Thyroid gland (tissue), 4 donors: ENCODE results near the gene PFN1.

Experiments
- CTCF ChIP-seq, 6 experiments: fragments of 200-600 bp in 3 of 6; fragments of 450-650 bp in 3 of 6; sonication (generic) in 3 of 6; IDR thresholded peaks; one replicate each; pipeline ENCODE4 v1.5.1; 2016 to 2019; ENCODE audit warnings: antibody characterized with exemption in 6 of 6, mild to moderate bottlenecking in 2 of 6, inconsistent platforms in 1 of 6, moderate library complexity in 1 of 6
- POLR2A ChIP-seq, 2 donors: fragments of 450-650 bp; IDR thresholded peaks; one replicate each; pipeline ENCODE4 v1.6.1; 2017; ENCODE audit warnings: antibody characterized with exemption in 2 of 2, mild to moderate bottlenecking in 2 of 2, moderate library complexity in 1 of 2

DNA sequence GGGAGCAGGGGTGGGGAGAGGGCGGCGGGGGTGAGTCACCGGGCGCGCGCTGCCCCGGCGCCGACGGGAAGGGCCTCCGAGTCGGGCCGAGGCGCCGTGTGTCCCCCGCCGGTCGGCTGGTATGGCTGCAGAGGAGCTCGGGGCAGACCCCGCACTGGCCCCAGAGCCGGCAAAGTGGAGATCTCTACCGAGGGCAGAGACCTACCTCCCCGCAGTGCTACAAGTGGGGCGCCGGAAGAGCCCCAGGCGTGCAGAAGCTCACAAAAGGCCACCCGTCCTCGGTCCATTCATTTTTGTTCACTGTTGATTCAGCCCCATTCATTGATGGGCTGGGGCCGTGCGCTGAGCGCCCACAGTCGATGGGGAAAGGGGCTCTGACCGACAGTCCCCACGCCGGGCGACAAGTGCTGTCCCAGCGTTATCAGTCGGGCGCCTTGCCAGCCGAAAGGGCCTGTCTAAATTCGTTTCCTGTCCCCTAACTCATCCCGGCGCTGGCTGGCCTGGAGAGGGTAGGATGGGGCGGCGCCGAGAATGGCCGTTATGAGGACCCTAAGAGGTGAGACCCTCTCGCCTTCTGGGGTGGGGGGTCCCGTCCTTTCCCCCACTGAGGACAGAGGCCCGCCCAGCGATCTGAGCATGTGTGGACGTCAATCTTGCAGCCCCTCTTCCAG lies 1.9 kb upstream of the PFN1 start:
- no peak for TF ChIP-seq CTCF (IDR thresholded peaks at IDR 0.05)
- peak in 1 of 2 donors; percentile 13 for TF ChIP-seq POLR2A (IDR thresholded peaks at IDR 0.05)
